HG02678 (cell line): ENCODE results near the gene FKBP10.
"Not testable (repeated sequence)": the region's sequence is repeated elsewhere in the genome, so short reads cannot be mapped to it uniquely, and the experiment has no call there.

ENCODE experiments used
- ATAC-seq: cut with Tn5 transposase; IDR thresholded peaks from one replicate; pipeline ENCODE4 v1.9.1; 2021; ENCODE audit warnings: mild to moderate bottlenecking, moderate library complexity; ENCODE audit not compliant: unreplicated experiment

The FKBP10 gene, protein sequence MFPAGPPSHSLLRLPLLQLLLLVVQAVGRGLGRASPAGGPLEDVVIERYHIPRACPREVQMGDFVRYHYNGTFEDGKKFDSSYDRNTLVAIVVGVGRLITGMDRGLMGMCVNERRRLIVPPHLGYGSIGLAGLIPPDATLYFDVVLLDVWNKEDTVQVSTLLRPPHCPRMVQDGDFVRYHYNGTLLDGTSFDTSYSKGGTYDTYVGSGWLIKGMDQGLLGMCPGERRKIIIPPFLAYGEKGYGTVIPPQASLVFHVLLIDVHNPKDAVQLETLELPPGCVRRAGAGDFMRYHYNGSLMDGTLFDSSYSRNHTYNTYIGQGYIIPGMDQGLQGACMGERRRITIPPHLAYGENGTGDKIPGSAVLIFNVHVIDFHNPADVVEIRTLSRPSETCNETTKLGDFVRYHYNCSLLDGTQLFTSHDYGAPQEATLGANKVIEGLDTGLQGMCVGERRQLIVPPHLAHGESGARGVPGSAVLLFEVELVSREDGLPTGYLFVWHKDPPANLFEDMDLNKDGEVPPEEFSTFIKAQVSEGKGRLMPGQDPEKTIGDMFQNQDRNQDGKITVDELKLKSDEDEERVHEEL

DNA sequence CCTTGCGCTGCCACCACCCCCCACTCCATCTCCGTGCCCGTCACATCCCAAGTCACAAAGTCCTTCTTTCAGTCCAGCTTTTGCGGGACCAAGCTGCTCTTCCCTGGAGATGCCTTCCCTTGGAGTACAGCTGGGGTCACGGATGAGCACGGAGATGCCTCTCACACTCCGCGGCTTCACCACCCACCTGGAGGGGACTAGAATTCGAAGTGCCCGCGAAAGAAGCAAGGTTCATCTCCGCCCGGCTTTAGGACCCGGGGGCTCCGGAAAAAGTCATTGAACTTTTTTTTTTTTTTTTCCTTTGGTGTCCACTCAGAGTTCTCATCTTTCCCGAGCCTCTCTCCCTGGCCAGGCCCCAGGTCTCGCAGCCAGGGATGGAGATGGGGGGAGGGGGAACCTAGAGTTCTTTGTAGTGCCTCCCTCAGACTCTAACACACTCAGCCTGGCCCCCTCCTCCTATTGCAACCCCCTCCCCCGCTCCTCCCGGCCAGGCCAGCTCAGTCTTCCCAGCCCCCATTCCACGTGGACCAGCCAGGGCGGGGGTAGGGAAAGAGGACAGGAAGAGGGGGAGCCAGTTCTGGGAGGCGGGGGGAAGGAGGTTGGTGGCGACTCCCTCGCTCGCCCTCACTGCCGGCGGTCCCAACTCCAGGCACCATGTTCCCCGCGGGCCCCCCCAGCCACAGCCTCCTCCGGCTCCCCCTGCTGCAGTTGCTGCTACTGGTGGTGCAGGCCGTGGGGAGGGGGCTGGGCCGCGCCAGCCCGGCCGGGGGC, at the start of gene FKBP10:
FKBP10 (plus strand) TSS at position 624 of the 771 bp plus-strand sequence; CDS start at position 655, 31 bp downstream.
- no peak for ATAC-seq

DNA sequence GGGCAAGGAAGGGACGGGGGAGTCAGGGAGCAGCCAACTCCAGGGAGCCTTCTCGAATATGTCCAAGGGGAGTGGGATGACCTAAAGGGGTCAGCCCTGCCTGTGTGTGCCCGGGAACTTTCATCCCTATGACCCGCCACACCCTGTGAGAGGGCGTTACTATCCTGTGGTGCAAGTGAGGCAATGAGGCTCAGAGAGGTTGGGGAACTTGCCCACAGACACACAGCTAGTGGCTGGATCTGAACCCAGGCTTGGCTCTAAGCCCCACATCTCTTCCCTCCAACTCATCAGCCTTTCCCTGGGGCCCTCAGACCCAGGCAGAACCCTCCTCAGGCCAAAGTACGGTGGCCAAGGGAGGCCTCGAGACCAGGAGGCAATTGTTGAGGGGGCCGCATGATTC, 49.5 kb upstream of the FKBP10 start:
- ATAC-seq, result no peak

DNA sequence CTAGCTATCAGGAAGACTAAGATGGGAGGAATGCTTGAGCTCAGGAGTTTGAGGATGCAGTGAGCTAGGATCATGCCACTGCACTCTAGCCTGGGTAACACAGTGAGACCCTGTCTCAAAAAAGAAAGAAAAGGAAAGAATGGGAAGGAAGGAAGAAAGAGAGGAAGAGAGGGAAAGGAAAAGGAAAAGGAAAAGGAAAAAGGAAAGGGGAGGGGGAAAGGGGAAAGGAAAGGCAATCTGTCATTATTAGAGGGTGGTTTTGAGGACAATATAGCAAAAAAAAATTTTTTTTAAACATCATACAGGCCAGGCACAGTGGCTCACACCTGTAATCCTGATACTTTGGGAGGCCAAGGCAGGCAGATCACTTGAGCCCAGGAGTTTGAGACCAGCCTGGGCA, 46.7 kb upstream of the FKBP10 start:
- no peak for ATAC-seq

DNA sequence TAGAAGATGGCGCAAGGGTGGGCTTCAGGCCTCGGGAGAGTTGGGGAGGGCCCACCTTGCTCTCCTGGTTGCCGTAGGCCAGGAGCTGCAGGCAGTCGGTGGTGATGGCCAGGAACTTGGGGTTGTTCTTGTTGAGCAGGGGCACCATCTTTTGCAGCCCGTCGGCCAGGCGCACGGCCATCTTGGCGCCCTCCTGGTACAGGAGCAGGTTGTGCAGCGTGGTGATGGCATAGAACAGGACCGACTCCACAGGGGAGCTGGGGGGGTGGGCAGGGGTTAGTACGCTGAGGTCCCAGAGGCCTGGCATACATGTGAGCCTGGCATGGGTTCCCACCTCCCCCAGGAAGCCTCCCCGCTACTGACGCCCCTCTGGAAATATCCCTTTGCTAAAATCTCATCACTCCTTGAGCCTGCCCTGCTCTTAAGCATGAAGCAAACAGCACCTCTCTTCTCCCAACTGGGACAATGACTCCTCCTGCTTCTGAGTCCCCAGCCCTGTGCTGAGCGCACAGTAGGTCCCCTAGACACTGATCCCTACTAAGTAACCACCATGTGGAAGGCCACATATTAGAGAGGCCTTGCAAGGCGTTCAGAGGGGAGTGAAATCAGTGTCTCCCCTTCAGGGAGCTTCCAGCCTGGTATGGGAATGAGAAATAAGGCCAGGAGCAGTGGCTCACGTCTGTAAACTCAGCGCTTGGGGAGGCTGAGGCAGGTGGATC, 45.3 kb upstream of the FKBP10 start:
- ATAC-seq, result no peak

DNA sequence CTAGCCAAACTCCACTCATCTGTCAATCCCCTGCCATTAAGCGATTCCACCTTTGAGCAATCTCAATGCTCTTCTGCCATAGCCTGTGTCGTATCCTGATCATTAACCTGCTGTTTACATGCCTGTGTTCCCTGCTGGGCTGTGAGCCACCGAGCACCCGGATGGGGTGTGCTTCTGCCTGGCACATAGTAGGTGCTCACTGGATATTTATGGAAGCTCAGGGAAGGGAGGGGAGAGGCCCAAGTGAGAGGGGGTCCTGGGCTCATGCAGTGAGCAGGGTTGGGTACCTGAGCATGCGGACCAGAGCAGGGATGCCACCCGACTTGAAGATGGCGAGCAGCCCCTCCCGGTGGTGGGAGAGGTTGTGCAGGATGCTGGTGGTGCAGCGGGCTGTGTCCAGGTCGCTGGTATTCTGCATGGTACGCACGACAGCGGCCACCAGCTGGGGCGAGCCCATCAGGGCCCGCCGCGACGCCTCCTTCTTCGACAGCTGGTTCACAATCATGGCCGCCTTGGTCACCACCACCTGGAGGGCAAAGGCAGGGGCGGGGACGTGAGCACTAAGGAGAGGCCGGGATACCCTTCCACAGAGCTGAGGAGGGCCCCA, 44.0 kb upstream of the FKBP10 start:
- no peak for ATAC-seq

DNA sequence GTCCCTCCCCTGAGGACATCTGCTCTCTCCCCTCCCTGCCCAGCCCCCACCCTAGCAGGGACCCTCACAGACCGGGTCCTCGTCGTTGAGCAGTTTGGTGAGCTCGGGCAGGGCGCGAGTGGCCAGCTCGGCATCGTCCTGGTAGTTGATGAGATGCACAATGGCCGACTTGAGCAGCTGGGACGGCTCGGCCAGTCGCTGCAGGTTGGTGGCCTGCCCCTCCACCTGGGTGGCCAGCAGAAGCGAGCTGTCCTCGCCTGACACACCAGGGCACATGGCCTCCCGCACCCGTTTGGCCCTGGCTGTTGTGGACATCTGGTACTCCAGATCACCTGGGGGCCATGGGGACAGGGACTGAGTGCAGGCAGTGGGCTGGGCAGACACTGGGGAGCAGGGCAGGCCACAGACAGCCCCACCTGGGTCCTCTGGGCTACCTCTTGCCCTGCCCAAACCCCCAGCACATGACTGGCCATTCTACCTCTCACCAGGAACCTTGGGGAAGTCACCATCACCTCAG, 43.4 kb upstream of the FKBP10 start:
- no peak for ATAC-seq

DNA sequence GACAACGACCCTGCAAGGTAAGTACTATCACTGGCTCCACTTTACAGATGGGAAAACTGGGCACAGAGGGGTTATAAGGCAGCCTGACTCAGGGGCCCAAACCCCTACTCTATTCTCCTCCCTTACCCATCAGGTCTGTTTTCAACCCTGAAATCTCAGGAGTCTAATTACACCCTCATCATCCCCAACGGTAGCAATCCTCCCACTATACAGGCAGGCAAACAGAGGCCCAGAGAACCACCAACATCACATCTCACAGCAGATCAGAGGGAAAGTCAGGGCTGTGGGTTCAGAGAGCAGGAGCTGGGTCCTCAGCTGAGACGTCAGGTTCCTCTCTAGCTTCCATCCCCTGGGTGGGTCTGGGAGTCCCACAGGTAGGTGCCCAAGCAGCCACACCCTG, 42.8 kb upstream of the FKBP10 start:
- no peak for ATAC-seq

DNA sequence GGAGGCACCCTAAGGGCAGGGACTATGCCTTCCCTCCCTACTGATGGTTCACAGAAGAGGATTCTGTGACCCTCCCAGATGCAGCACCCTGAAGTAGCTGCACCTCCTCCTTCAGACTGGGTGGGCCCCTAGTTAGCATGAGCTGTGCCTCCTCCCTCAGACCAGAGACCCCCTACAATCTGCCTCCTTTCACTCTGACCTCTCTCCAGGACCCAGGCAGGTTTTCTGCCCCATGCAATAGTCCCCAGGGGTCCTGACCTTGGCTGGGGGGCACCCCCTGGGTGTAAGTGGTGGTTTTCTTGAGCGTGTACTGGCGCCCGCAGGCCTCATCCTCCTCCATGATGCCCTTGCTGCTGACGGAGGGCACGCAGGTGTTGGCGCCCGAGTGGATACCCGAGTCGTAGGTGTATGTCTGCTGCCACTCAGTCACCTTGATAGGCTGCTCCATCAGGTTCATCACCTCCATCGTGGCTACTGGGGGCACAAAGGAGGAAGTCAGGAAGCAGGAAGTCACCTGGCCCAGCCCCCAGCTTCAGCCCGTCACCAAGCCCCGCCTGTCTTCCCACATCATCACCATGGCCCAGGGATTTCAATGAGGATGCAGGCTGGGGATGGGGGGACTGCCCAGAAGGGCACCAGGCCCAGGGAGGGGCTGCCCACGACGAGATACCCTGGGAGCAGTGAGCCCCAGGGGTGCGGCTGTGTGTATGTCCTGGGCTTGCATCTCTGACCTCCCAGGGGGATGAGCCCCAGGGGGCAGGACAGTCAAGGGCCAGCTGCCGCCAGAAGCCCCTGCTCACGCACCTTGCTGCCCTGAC, 41.2 kb upstream of the FKBP10 start:
- no peak for ATAC-seq

DNA sequence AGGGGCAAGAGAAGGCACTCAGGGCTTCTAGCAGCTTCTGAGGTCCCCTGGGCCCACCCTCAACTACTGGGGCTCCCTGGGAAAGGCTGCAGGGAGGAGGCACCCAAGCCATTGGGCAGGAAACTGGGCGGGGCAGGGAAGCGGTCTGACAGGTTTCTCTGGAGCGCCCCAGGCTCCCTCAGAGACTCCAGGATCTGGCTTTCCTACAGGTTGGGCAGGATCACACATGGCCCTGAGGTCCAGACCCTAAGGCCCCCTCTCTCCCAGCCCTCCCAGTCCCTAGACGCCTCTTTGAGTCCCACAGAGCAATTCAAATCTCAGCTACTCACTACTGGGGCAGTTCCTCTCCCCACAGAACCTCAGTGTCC, 40.6 kb upstream of the FKBP10 start:
- ATAC-seq, result no peak

DNA sequence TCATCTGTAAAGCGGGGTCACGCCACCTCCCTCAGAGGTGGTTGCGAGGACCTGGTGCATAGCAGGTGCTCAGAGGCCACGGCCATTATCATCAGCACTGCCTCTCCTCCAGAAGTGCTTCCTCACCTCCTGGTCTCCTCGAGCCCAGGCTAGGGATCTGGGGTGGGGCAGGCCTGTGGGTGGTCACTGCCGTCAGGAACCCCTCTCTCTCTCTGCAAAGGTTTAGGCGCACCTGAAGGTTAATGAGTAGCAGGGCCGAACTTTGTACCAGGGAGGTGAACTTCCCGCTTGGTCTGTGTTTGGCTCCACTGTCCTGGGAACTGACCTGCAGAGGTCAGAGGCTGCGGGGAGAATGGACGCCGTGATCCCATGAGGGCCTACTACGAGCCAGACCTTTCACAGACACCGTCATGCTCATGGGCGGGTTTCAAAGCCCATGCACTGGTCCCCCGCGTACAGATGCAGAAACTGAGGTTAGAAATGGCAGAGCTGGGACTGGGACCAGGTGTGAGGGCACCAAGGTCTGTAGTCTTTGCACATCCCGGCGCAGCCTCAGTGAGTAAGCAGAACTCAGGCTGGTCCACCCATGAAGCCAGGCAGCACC, 40.1 kb upstream of the FKBP10 start:
- no peak for ATAC-seq

DNA sequence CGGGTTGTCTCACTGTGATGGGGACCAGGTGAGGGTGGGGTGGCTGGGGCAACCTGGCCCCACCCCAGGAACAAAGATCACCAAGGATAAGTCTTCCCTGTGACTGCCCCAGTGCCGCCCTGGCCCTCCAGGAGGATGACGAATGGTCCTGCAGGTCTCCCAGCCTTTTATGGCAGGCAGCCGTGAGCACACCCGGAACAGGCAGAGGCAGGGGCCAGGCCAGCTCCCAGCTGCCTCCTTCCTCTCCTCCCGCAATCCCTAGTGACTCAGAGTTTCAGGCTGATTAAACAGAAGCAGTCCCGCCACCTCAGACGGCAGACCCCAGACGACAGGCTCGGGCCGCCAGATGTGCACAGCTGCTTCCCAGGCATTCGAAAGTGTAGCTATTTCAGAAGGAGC, 39.6 kb upstream of the FKBP10 start:
- no peak for ATAC-seq

DNA sequence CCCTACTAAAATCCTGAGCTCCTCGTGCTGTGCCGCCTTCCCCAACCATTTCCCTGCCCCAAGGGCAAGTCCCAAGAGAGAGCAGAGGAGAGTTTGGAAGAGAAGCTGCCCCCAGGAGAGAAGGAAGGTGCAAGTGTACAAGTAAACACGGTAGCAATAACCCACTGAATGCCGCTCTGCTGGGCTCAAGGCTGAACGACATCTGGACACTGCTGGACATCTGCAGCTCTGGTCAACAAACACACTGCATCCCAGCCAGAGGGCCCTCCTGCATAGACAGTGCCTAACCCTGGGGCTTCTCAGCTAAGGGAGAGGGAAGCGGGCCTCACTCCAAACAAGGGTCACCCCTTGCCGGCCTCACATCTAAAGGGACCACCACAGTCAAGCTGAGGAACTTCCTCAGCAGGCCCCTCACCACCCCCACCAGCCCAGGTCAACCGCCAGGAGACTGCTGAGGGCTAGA, 39.0 kb upstream of the FKBP10 start:
- ATAC-seq, result no peak

DNA sequence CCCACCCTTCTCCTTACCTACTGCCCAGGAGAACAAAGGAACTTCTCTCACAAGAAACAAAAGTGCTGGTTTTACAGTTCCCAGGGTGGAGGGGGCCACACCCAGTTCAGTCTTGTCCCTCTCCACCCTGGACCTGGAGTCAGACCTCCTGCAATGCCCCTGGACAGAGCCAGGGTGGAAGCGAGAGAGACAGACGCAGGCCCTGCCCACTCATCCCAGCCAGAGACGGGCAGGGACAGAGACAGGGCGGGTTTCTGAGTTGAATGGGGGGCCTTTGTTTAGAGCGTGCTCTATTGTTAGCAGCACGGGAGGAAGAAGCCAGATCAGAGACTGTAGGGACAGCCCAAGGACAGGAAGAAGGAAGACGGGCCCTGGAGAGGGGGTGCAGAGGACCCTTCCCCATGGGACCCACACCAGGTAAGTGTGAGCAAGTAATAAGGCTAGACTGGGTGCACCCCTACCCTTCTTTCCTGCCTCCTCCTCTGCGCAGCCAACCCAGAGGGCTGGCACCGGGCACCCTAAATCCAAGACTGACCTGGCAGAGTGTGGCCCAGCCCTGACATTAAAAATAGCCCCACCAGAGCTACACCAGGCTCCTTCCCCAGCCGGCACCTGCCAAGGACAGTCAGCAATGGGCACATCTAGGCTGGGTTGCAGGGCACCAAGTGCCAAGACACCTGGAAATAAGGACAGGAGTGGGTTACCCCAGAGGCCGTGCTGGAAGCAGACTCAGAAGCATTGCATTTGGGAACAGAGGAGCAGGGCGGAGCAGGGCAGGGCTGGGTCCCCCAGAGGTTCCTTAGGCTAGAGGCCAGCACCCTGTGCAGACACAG, 37.2 kb upstream of the FKBP10 start:
- ATAC-seq, result no peak

DNA sequence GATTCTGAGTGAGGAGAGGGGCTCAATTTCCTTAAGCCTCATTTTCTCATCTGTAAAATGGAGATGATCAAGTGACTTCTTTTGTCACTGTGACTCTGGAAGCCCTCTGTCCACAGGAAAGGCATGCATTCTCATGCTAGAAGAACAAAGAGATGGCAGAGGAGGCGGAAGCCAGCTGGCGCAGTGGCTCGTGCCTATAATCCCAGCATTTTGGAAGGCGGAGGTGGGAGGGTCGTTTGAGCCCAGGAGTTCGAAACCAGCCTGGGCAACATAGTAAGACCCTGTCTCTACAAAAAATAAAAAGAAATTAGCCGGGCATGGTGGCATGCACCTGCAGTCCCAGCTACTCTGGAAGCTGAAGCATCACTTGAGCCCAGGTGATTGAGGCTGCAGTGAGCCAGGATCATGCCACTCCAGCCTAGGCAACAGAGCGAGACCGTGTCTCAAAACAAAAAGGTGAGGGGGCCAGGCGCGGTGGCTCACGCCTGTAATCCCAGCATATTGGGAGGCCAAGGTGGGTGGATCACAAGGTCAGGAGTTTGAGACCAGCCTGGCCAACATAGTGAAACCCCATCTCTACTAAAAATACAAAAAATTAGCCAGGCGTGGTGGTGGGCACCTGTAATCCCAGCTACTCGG, 36.4 kb upstream of the FKBP10 start:
- ATAC-seq, result not testable (repeated sequence)

DNA sequence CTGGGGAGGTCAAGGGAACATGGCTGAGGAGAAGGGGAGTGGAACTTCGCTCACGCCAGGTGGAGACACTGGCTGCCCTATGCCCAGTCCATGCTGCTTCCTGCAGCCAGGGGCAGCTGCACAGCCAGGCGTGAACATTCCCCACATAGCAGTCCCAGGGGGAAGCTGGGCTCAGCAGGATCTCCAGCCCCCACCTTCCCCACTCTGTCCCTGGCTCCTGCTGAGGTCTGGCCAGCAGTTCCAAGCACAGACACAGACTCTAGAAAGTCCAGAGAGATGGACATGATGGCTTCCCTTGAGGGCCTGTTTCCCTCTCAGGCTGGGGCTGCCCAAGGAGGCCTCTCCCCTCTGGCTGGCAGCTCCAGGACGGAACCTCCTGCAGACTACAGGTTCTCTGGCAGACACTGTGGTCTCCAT, 35.6 kb upstream of the FKBP10 start:
- no peak for ATAC-seq

DNA sequence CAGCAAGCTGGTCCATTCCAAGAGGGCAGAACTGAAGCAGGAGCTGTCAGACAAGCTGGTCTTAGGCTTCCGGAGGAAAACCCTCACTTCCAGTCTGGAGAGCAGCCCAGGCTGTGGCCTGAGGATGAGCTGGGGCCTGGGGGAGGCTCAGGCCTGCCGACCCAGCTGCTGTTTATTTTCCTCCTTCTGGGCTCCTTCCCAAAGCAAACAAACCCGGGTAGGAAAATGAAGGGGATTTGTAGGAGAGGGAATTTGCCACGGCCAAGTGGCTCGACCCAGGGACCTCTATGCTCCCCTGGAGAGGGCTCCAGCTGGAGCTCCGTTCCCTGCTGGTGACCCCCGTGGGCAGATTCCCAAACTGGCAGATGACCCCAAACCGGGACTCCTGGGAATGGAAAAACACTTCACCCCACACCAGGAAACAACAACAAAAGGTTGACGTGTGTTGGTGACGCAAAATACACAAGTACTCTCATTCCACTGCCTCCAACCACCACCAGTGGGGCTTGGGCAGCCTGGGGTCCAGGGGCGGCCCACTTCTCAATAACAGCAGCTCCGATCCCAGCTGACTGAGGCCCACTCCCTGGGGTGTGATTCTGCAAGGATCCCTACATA, 35.1 kb upstream of the FKBP10 start:
- no peak for ATAC-seq

DNA sequence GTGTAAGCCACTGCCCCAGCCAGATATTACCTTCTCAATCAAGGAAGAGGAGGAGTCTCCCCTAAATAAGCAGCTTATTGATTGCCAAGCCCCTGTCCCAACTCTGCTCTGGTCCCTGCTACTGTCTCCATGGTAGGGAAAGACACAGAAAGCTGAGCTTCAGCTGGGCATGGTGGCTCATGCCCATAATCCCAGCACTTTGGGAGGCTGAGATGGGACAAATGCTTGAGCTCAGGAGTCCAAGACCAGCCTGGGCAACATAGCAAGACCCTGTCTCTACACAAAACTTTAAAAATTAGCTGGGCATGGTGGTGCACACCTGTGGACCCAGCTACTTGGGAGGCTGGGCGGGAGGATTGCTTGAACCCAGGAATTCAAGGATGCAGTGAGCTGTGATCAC, 32.9 kb upstream of the FKBP10 start:
- ATAC-seq, result no peak
